MM.1S (cell line): ENCODE data around the gene PPP1R3C.

Experiments used
- DNase-seq: peaks from one replicate; pipeline ENCODE4 v3.0.0-alpha.2; 2015
- H2AFZ ChIP-seq: fragments of 300-600 bp; sonication (generic); 2 replicates; pipeline ENCODE4 v1.6.0; 2016; ENCODE audit warnings: antibody characterized with exemption, low read length
- H3F3A ChIP-seq: fragments of 300-600 bp; sonication (generic); 2 replicates; pipeline ENCODE4 v1.6.1; 2016; ENCODE audit warnings: mild to moderate bottlenecking, antibody characterized with exemption, low read length, moderate library complexity, mixed read lengths; ENCODE audit not compliant: insufficient read depth
- H3K27ac ChIP-seq: fragments of 300-600 bp; sonication (generic); 2 replicates; pipeline ENCODE4 v1.5.1; 2016; ENCODE audit warnings: mild to moderate bottlenecking, low read length
- H3K27me3 ChIP-seq: fragments of 300-600 bp; sonication (generic); replicated peaks from 2 replicates; pipeline ENCODE4 v1.6.0; 2016; ENCODE audit warnings: low read length; ENCODE audit not compliant: insufficient read depth
- H3K36me3 ChIP-seq: fragments of 300-600 bp; sonication (generic); replicated peaks from 2 replicates; pipeline ENCODE4 v1.6.1; 2016; ENCODE audit warnings: mild to moderate bottlenecking, low read length, mixed read lengths; ENCODE audit not compliant: insufficient read depth
- H3K4me1 ChIP-seq: fragments of 300-600 bp; sonication (generic); 2 replicates; pipeline ENCODE4 v1.6.1; 2016; ENCODE audit warnings: low read length, mixed read lengths
- H3K4me2 ChIP-seq: fragments of 300-600 bp; sonication (generic); 2 replicates; pipeline ENCODE4 v1.6.0; 2016; ENCODE audit warnings: low read depth, low read length
- H3K4me3 ChIP-seq: fragments of 300-600 bp; sonication (generic); 2 replicates; pipeline ENCODE4 v1.5.1; 2016; ENCODE audit warnings: low read length, mixed read lengths
- H3K79me2 ChIP-seq: fragments of 300-600 bp; sonication (generic); 2 replicates; pipeline ENCODE4 v1.6.1; 2016; ENCODE audit warnings: mixed run types, low read length, mixed read lengths
- H3K9ac ChIP-seq: fragments of 300-600 bp; sonication (generic); 2 replicates; pipeline ENCODE4 v1.6.1; 2016; ENCODE audit warnings: low read length, mixed read lengths
- H3K9me2 ChIP-seq: fragments of 300-600 bp; sonication (generic); replicated peaks from 2 replicates; pipeline ENCODE4 v1.6.1; 2016; ENCODE audit warnings: mild to moderate bottlenecking, low read length, mixed read lengths; ENCODE audit not compliant: insufficient read depth
- H3K9me3 ChIP-seq: fragments of 300-600 bp; sonication (generic); replicated peaks from 2 replicates; pipeline ENCODE4 v1.6.1; 2016; ENCODE audit warnings: mild to moderate bottlenecking, low read length, mixed read lengths; ENCODE audit not compliant: insufficient read depth
- H4K20me1 ChIP-seq: fragments of 300-600 bp; sonication (generic); 2 replicates; pipeline ENCODE4 v1.6.1; 2016; ENCODE audit warnings: mild to moderate bottlenecking, low read length, moderate library complexity, mixed read lengths; ENCODE audit not compliant: insufficient read depth
- CTCF ChIP-seq: fragments of 300-600 bp; sonication (generic); IDR thresholded peaks from 2 replicates; pipeline ENCODE4 v1.5.1; 2016; ENCODE audit warnings: antibody characterized with exemption, low read length, mixed read lengths
- EZH2 ChIP-seq: fragments of 300-600 bp; sonication (generic); optimal IDR thresholded peaks from 2 replicates; pipeline ENCODE3; 2017; ENCODE audit warnings: low read depth, mild to moderate bottlenecking, antibody characterized with exemption, low read length, mixed read lengths
- EZH2phosphoT487 ChIP-seq: fragments of 300-600 bp; sonication (generic); IDR thresholded peaks from 2 replicates; pipeline ENCODE4 v1.6.1; 2018; ENCODE audit warnings: antibody characterized with exemption, low read length

Gene PPP1R3C

GRCh38 chr10:91587710-91588638 is 44.9 kb downstream of the PPP1R3C start:
- DNase-seq: no peak
- Histone ChIP-seq H3K9ac (no peak overlapping the region), H3K27ac (no peak overlapping the region)

GRCh38 chr10:91582153-91582554 is 50.7 kb downstream of the PPP1R3C start:
- H3K4me1 ChIP-seq: no peaks in the 10 kb centered on the region
- no peaks in the 10 kb centered on the region for H3K27me3 ChIP-seq
- no peaks in the 10 kb centered on the region for H3K36me3 ChIP-seq
- no peak overlapping the region for H3K9ac ChIP-seq
- no peaks in the 10 kb centered on the region for H3K9me2 ChIP-seq
- H4K20me1 ChIP-seq: no peaks in the 10 kb centered on the region
- H3K4me2 ChIP-seq: no peak overlapping the region
- H3K4me3 ChIP-seq: no peak overlapping the region
- no peak for DNase-seq
- H3K79me2 ChIP-seq: no peaks in the 10 kb centered on the region
- H2AFZ ChIP-seq: no peak overlapping the region
- no peak overlapping the region for H3K27ac ChIP-seq
- no peaks in the 10 kb centered on the region for H3F3A ChIP-seq
- TF ChIP-seq CTCF: no peak
- TF ChIP-seq EZH2phosphoT487: no peak
- no peak for TF ChIP-seq EZH2
- no peaks in the 10 kb centered on the region for H3K9me3 ChIP-seq

More at GRCh38 chr10:91587710-91588638, 44.9 kb downstream of the PPP1R3C start:
- H3K36me3 ChIP-seq: no peaks in the 10 kb centered on the region
- H3K4me1 ChIP-seq: no peaks in the 10 kb centered on the region
- no peak overlapping the region for H2AFZ ChIP-seq
- TF ChIP-seq EZH2phosphoT487: no peak
- no peak overlapping the region for H3K4me3 ChIP-seq
- no peaks in the 10 kb centered on the region for H3F3A ChIP-seq
- H3K9me3 ChIP-seq: no peaks in the 10 kb centered on the region
- no peak overlapping the region for H3K4me2 ChIP-seq
- no peaks in the 10 kb centered on the region for H3K27me3 ChIP-seq
- H3K79me2 ChIP-seq: no peaks in the 10 kb centered on the region
- H3K9me2 ChIP-seq: no peaks in the 10 kb centered on the region
- no peaks in the 10 kb centered on the region for H4K20me1 ChIP-seq

- H3K9me2 ChIP-seq: no peaks in the 10 kb centered on the region
These were observed 53.4 kb downstream of the PPP1R3C start for GRCh38 chr10:91579329-91579985.

More at GRCh38 chr10:91579329-91579985, 53.4 kb downstream of the PPP1R3C start:
- H3K4me3 ChIP-seq: no peak overlapping the region
- no peaks in the 10 kb centered on the region for H3F3A ChIP-seq
- H2AFZ ChIP-seq: no peak overlapping the region
- H3K27ac ChIP-seq: no peak overlapping the region
- no peak overlapping the region for H3K4me2 ChIP-seq
- H3K36me3 ChIP-seq: no peaks in the 10 kb centered on the region
- no peaks in the 10 kb centered on the region for H3K27me3 ChIP-seq
- H3K79me2 ChIP-seq: no peaks in the 10 kb centered on the region
- H3K9me3 ChIP-seq: no peaks in the 10 kb centered on the region
- H3K9ac ChIP-seq: no peak overlapping the region
- no peak for TF ChIP-seq EZH2phosphoT487
- TF ChIP-seq CTCF: no peak
- H4K20me1 ChIP-seq: no peaks in the 10 kb centered on the region
- no peak for DNase-seq
- H3K4me1 ChIP-seq: no peaks in the 10 kb centered on the region
